A204.1 (cell line): ENCODE results near the gene MAP3K19.
A peak's percentile ranks its signal among the peaks of the same experiment; 100 is the strongest.
"Not testable (repeated sequence)": the region's sequence is repeated elsewhere in the genome, so short reads cannot be mapped to it uniquely, and the experiment has no call there.

Experiments
- FAIRE-seq: peaks from 2 replicates; lab custom pipeline; 2012; peaks lifted over from hg19 to GRCh38; lab: Jason Lieb, UNC

The MAP3K19 gene

DNA sequence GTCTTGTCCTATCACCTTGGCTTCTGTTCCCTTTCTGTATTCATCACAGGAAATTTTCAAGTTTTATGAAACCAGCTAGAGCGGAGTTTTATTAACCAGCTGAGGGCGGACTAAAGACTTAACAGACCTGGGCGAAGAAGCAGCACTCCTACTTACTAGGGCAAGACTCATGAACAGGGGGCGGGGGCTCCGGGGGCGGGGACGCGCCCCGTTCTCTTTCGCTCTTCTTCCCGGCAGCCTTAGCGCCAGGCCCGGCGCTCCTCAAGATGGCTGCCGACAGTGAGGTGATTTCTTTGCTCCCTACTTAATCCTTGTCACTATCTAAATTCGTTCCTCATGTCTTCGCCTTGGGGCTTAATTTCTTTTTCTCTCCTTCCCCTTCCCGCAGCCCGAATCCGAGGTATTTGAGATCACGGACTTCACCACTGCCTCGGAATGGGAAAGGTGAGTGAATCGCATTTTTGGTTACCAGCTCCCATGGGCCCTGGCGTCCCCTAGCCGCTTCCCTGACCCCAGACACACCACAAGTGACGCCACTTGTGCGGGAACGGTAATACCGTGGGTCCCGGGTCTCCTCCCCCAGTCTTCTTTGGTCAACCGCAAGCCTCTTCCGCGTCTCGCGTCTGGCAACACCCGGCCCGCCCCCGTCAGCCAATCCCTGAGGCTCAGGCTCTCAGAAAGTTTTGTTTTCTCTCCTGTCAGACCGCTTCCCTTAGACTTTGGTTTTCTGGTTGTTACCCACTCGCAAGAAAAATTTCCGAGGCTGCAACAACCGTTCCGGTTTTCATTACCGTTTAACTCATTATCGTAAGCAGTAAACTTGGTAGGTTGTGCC, 5.0 kb upstream of the MAP3K19 start, which contains the start of gene RAB3GAP1:
TSS of gene RAB3GAP1 (plus strand) at position 251 of the 835 bp plus-strand sequence. CDS start at position 267, 16 bp downstream.
- no peak for FAIRE-seq

DNA sequence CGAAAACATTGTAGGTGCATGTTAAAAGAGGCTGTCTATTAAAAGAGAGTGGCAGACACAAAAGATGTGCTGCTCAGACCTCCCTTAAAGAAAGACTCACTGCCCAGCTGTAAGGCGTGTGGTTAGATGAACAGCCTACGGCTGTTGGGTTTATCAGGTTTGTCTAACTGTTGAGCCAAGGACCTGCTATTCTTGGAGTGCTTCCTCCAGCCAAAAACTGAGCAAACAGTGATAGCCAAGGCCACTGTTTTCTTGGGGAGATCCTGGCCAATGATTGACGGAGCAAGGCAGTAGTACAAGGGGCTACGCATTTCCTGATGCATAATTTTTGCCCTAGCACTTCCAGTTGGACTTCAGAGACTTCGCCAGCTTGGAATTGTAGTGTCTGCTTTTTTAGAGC, 3.4 kb upstream of the MAP3K19 start:
- FAIRE-seq = no peak

DNA sequence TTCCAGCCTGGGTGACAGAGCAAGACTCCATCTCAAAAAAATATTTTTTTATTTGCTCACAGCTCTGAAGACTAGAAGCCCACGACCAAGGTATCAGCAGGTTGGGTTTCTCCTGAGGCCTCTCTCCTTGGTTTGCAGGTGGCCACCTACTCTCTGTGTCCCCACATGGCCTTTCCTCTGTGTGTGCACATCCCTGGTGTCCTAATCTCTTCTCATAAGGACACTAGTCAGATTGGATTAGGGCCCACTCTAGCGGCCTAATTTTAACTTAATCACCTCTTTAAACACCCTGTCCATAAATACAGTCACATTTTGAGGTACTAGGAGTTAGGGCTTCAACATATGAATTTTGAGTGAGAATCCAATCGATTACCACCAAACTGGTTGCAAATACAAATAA, 2.9 kb upstream of the MAP3K19 start:
- FAIRE-seq = no peak

DNA sequence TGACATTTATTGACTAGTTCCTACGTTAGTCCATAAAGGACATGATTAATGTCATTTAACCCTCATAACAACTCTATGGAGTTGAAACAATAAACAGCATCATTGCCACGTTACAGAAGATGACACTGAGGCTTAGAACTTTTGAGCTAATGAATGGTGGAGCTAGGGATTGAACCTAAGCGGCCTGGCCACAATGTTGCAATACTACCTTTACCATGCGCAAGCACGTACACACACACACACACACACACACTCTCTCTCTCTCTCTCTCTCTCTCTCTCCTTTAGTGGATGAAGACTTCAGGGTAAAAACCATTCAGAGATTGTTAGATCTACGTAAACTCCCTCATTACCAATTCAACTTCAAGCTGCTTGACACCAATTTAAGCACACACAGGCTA, 875 bp upstream of the MAP3K19 start:
- FAIRE-seq = no peak

DNA sequence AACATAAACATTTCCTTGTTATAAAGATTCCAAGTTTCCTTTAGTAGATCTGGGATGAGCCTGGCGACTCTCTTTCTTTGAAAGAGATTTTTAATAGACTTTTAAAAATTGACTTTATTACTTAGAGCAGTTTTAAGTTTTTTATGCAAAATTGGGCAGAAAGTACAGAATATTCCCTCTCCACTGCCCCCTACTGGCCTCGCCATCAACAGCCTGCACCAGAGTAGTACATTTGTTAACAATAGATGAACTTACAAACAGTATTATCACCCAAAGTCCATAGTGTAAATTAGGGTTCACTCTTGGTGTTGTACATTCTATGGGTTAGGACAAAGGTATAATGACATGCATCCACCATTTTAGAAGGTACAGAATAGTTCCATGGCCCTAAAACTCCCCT, 3.9 kb downstream of the MAP3K19 start:
- FAIRE-seq = no peak

DNA sequence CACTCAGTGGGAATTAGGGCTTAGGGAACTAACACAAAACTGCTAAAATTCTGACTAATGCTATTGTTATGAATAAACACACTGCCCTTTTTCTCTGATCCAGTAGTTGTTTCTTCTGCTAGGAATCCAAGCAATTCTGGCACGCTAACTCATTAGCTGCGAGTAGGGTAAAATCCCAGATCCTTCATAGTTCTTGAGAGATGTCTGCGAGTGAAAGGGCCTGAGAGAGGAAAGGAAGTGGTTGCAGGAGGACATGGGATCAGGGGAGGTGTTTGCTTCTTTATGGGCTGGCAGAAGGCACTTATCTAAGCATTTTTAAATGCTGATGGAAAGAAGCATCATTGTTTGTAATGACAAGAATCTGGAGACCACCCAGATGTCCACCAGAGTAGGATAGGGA, 9.4 kb downstream of the MAP3K19 start:
- FAIRE-seq = no peak

DNA sequence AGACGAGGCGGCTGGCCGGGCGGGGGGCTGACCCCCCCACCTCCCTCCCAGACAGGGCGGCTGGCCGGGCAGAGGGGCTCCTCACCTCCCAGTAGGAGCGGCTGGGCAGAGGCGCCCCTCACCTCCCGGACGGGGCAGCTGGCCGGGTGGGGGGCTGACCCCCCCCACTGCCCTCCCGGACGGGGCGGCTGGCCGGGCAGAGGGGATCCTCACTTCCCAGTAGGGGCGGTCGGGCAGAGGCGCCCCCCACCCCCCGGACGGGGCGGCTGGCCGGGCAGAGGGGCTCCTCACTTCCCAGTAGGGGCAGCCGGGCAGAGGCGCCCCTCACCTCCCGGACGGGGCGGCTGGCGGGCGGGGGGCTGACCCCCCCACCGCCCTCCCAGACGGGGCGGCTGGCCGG, 14.0 kb downstream of the MAP3K19 start:
- not testable (repeated sequence) for FAIRE-seq

DNA sequence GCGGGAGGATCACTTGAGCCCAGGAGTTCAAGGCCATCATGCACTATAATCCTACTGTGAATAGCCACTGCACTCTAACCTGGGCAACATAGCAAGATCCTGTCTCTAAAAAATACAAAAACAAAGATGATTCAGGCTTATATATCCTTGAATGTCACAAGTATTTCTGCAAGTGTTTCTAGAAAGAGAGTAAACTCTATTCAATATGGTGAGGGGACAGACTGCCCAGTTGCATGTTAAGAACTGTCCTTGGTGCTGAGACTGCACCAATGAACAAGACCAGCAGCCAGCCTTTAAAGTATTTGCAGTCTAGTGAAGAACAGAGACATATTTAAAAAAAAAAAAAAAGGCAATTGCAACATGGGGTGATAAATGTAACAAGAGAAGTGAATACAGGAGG, 16.4 kb downstream of the MAP3K19 start:
- no peak for FAIRE-seq

DNA sequence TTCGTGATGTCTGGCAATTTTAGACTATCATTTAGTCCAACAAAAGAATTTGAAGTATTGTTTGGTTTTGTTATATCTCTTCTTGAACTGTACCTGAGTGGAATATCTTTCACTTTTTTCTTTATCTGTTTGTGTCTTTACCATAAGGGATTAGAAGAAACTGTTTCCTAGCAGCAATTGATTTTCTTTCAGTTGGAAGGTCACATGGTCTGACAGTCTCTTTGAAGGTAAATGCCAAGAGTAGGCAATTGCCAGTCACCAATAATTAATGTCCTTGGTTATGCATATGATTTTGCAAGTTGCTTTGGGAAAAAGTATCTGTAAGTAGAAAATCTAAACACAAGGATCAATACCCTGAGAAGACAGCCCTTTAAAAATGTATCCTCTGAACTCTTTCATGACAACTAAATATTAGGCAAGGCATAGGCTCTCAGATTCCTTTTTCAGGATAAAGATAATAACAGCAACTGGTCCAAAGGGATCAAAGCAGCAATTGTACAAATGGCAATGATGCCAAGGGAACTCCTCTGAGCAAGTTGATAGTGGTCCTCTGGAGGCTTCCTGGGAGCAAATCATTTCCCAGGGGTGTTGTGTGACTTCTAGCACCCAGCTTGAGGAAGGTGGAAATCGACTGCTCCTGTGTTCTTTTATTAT, 17.6 kb downstream of the MAP3K19 start:
- no peak for FAIRE-seq

DNA sequence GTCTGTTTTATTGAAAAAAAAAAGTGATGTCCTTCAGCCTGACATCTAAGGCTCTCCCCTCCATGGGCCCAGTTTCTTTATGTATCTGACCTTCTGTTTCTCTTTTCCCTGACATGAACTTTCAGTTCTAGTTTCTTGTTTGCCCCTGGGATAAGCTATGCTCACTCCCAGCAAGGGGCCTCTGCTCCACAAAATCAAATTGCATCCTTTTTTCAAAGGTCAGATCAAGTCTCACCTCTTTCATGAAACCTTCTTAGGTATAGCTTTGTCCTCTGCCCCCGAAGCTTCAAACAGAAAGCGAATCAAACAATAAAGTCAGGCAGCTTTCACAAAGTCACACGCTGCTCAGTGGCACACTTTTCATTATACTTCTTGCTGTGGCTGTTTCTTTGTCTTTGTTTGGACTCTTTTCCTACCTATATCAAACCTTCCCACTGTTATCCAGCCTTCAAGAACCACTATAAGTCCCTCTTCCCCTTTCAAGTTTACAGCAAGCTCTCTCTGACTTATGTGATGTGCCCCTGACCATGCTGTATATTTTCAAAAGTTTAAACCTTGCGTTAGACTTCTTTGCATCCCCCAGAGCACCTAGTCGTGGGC, 23.3 kb downstream of the MAP3K19 start:
- FAIRE-seq = no peak

DNA sequence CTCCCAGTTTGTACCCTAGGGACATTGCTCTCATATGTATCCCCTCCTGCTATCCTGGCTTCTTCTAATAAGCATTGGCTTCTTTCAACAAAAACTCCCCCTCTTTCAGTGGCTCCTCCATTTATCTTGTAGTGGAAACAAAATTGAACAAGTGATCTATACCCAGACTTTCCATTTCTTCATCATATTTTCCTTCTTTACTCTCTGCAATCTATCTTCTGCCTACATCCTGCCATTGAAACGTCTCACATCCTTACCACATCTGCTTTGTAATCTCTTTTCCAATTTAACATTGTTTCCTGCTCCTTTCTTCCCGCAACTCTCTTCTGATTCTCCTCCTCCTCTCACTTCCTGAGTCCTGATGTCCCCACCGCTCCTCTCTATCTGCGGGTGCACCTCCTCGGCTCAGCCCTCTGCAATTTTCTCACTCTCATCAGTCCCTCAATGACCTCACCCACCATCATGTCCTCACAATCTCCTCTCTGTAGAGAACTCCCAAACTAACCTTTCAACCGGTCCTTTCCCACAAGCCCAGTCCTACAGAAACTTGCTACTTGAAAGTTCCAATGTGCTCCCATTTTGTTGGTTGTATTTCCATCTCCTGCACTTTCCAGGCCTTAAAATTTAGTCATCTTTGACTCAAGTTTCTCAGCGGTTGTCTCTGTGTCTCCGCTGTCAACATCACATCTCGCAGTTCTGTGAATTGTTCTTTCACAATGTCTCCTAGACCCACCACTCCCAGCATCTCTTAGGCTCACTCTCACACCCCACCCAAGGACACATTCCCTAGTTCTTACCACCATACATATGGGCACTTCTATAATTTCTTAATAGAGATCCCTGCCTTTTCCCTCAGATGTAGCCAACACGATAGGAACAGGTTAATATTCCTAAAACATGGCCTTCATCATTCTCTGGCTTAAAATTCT, 24.0 kb downstream of the MAP3K19 start:
- FAIRE-seq = no peak

DNA sequence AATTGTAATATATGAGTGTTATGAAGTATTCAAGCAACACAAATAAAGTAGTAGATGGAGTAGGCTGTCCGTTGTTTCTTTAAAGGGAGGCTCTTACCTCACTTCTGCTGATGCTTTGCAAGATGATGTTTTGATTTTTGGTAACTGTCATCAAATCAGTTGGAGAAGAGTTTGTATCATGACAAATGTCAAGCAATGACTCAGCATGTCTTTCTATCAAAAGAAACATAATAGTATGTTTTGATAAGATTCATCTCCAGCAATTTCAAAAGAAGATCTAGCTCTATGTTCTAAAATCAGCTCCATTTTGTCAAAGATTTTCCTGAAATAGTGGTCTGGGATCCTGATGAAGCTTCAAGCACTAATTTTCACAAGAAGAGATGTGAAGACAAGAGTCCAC, 25.6 kb downstream of the MAP3K19 start:
- no peak for FAIRE-seq

DNA sequence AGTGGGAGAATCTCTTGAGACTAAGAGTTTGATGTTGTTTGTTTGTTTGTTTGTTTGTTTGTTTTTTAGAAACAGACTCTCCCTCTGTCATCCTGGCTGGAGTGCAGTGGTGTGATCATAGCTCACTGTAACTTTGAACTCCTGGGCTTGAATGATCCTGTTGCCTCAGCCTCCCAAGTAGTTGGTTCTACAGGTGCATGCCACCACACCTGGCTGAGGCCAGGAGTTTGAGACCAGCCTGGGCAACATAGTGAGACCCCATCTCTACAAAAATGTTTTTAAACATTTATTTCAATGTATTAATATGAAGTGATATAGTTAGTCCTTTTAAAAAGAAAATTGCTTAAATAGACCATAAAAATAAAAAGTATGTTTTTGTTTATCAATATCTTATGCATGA, 35.6 kb downstream of the MAP3K19 start:
- FAIRE-seq = no peak

DNA sequence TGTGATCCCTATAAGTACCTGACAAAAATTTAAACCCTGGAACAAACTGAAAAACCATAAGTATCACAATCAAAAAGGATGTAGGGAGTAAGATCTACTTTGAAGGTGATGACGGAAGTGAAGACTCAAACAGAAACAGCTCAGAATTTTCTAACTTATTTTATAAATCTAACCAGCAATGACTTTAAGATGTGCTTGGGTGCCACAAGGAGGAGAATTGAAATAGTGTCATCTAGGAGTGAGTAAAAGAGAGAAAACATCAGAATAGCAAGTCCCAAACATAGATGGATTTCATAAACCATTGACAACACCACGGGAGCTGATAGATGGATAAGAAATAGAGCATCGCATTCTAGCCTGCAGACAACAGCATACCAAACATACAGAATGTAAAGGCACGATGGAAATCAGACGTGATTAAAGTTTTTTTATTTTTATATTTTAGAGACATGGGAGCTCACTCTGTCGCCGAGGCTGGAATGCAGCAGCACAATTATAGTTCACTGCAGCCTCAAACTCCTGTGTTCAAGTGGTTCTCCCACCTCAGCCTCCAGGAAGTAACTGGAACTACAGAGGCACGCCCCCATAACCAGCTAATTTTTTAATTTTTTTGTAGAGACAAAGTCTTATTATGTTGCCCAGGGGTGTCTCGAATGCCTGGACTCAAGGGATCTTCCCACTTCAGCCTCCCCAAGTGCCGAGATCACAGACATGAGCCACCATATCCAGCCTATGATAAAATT, 36.9 kb downstream of the MAP3K19 start:
- FAIRE-seq = no peak

DNA sequence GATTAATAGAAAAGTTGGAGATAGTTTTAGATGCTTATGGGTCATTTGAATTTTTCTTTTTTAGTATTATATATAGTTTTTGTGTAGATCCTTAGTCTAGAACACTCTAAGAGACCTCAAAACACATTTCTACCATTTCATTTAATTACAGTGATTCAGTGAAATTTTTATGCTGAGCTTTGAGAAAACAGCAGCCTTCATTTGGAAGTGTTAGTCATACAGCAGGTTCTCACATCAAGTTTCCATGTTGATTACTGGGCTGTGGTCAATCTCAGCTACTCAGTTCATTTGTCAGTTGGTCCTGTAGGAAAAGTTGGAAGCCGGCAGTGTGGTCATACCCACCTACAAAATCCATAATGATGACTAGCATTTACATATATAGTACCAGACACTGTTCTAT, 37.9 kb downstream of the MAP3K19 start:
- FAIRE-seq = no peak

DNA sequence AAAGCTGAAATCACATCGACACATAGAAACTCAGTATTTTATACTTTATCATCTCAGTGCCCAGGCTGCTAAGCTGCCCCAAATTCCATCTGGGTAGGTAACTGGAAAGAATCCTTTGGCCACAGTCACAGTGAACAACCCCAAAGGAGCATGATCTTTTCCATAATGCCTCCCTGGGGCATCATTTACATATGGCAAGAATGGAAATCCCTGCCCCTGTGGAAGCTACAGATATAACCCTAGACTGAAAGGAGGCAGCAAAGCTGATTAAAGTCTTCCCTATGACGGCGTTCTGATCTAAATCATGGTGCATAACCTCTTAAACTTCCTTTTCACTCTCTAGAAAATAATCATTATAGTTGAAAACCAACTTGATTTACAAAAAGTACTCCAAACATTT, 41.5 kb downstream of the MAP3K19 start:
- FAIRE-seq = no peak

DNA sequence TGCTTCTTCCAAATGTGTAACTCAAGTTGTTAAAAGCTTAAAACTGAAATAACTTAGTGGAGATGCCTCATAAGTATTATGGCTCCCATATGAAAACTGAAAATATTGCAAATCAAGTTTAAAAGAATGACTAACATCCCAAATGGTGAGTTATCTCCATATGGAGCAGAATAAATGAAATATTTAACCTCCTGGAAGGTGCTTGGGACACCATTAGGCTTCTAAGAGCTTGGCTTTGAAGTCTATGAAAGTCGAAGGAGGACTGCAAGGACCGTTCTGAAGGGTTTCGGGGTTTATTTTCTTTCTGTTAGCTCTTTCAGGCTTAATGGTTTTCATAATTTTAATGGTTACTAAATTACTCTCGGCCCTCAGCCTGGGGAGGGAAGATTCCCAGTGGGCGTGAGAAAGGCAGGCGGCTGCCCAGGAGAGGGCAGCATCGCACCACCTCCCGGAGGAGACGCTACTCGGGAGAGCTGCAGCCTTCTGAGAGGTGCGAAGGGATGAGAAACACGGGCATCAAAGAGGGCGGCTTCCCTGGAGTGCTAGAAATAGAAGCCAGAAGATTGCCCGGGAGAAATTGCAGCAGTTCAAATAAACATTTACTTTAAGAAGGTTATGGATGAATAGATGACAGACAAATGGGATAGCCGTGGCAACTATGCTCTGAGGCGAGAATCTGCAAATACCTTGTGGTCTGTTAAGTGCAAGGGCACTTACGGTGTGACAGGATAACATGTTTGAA, 43.1 kb downstream of the MAP3K19 start:
- FAIRE-seq = peak; percentile 57

DNA sequence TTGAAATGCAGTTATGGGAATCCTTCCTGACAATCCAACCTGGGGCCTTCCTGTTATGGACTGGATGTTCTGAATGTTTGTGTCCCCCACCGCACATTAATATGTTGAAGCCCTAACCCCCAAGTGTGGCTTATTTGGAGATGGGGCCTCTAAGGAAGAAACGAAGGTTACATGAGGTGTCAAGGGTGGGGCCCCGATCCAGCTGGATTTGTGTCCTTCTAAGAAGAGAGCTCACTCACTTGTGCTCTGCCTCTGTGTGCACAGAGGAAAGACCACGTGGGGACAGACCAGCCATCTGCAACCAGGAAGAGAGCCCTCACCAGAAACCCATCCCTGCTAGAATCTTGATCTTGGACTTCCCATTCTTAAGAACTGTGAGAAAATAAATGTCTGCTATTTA, 44.4 kb downstream of the MAP3K19 start:
- no peak for FAIRE-seq

DNA sequence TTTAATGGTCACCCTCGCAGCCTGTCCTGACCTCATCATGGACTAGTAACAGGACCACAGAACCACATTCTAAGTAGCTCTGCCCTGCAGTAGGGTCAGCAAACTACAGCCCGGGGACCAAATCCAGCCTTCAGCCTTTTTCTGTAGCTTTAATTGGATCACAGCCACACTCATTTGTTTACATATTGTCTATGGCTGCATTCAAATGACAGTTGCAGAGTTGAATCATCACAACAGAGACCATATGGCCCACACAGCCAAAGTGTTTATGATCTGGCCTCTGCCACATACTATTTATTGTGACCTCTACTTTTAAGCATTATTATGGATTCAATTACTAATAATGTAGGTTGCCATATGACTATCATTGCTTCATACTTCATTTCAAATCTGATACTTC, 47.7 kb downstream of the MAP3K19 start:
- FAIRE-seq = no peak

DNA sequence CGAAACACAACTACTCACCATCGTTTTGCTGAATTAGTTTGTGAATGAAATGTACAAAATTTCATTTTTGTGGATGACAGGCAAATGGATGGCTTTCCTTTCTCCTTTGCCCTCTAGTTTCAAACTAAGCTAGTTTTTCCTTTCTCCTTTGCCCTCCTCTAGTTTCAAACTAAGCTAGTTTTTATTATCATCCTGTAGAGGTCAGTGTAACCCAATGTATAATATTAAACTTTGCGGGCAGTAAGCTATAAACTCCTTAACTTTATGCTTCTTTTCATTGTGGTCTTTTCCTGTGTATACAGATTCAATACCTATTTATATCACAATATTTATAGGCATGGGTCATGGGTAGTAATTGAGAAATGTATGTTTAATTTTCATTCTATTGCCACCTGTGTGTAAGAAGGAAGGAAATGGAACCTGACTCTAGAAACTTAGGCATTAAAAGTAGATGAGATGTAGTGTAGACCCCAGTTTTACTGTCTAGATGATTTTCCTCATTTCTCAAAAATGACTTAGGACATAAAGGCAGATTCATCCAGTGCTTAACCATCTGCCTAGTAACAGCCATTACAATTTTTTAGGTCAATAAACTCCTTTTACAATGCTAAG, 58.1 kb downstream of the MAP3K19 start:
- FAIRE-seq = peak; percentile 97
